ENCODE data around the gene DCTD.

DCTD gene

DNA sequence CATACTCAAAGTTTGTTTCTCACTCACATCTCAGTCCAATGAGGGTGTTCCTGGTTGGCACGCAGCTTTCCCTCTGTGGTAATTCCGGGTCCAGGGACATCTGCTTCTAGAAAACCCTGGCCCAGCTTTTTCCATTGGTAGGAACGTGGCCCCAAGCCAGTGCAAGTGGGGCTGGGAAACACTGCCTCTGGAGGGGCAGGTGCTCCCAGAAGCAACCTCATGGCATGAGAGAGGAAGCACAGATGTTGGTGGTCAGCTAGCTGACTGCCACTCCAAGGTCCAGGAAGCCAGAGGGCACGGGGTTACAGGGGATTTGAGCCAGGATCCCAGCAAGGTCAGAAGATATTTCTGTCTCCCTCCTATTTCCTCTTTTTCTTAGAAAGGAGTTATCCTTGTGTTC is 47.5 kb downstream of the DCTD start:
- DNase-seq = no peak

GRCh38 chr4:182866746-182867145 is 50.4 kb downstream of the DCTD start:
- no peak for DNase-seq

GRCh38 chr4:182863501-182863900 is 53.7 kb downstream of the DCTD start:
- DNase-seq = no peak

GRCh38 chr4:182862921-182863320 is 54.3 kb downstream of the DCTD start:
- no peak for DNase-seq

DNA sequence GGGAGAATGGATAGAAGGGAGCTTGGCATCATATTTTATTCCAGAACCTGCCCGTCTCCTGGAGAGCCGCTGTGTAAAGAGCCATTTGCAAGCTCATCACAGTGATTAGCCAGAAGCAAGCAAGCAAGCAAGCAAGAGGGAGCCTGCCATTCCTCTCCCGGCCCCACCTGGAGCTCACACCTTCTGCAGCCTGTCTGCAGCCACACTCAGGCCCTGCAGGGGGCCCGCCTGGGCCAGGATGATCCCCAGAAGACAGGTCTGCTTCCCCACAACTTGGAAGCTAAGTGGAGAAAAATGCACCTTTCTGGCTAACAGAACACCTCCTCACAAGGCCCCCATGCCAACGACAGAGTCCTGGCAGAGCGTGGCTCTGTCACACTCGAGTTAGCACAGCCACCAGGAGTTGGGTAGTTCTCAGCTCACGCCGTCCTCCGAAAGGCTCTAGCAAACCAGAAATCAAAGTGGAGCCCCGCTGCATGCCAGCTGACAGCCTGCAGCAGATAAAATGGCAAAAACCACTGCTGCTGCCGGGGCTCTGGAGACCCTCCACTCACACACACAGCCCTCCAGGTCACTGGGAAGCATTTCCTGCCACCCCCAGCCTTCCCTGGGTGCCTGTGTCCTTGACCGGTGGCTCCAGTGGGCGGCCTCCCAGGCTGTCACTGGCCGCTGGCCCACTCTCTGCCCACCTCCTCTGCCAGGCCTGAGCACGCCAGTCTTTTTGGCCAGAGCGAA is 54.9 kb downstream of the DCTD start:
- no peak for DNase-seq

DNA sequence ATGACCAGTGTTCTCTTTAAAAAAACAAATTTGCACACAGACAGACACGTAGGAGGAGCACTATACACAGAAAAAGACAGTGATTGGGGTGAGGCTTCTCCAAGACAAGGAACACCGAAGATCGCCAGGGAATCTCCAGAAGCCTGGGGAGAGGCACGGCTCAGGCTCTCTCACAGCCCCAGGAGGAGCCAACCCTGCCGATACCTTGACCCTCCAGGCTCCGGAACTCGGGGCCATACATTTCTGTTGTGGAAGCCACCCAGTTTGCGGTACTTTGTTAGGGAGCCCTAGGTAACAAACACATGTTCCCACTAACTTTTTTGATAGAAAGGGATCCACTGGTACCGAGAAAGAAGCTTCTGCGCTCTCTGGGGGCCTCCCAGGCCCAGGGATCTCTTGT is 55.8 kb downstream of the DCTD start:
- no peak for DNase-seq

DNA sequence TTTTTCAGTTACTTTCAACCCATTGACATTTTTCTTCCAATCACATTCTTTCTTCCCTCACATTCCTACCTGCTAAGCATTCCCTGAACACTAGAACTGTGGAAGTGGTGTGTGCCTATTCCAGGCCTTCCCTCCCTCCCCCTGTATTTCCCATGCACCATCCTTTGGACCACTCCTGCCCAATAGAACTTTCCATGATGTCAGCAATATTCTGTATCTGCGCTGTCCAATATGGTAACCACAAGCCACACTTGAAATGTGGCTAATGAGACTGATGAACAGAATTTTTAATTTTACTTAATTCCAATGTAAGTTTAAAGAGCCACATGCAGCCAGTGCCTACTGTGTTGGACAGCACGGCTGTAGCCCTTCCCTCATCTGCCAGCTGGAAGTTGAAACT is 57.5 kb downstream of the DCTD start:
- no peak for DNase-seq

GRCh38 chr4:182858711-182859110 is 58.5 kb downstream of the DCTD start:
- DNase-seq = no peak

- no peak for DNase-seq
These were observed 60.3 kb downstream of the DCTD start for GRCh38 chr4:182856862-182857261.

DNA sequence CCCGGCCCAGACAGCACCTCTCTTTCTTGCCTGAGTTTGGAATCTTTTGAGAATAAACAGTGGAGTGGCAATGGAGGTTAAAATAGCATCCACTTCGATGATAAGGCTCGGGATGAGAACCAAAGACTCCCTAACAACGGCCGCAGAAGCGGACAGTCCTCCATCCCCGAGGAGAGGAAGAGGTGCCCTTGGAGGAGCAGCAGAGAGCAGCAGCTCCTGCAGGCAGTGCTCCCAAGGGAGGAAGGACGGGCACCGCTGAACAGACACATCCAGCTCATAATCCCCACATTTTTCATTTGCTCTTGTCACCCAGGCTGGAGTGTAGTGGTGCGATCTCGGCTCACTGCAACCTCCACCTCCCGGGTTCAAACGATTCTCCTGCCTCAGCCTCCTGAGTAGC is 61.3 kb downstream of the DCTD start:
- DNase-seq = no peak

DNA sequence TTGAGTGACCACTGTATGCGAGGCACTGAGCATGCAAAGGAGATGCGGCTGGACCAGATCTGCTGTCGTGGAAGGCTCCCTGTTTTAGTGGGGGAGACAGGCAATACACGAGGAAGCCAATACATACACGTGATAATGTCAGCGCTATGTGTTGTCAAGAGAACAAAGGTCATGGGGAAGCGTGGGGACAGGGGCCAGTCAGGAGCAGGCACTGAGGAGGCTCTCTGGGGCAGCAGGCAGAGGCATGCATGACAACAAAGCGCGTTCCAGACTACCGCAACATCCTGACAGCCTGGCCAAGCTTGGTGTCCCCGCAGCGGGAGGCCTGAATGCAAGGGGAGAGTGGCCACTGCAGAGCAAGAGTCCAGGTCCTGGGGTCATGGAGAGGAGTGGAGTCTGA is 61.9 kb downstream of the DCTD start:
- DNase-seq = no peak

DNA sequence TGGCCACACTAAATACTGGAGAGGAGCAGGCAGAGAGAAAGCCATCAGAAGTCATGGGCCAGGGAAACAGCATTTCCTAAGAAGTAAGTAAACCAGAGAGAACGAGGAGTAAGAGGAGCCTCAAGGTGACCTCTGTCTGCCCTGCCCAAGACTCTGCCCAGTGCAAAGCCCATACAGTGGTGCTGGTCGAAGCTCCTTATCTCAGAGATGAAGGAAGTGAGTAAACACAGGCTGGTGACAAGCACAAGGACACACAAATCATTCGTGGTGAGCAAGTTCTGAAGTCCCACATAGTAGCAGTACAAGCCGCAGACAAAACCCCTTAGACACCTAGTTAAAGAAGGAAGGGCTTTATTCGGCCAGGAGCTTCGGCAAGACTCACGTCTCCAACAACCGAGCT is 62.7 kb downstream of the DCTD start:
- no peak for DNase-seq

DNA sequence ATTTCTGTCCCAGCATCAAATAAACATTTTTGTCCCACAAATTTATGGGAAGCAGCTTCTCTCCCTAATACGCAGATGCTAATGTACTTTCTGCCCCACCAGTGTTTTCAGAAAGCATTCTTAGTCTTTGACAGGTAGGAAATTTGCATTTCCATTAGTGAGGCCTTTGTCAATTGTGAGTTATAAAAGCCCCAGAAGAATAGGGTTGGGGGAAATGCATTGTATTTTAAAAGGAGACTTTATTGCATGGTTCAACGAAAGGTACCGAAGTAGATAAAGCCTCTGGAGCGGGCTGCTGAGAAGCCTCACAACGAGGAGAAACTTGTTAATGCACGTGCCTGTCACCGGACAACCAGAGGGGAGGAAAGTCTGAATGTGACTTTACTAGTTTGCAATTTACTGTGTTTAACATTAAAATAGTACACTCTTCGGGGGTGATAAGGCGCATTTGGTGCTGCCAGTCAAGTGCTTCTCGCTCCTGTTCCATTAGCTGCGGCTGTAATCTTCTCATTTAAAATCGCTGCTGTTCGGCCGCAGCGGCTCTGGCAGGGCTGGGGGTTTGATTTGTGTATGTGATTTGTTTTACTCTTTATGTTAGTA is 63.4 kb downstream of the DCTD start:
- DNase-seq = no peak

DNA sequence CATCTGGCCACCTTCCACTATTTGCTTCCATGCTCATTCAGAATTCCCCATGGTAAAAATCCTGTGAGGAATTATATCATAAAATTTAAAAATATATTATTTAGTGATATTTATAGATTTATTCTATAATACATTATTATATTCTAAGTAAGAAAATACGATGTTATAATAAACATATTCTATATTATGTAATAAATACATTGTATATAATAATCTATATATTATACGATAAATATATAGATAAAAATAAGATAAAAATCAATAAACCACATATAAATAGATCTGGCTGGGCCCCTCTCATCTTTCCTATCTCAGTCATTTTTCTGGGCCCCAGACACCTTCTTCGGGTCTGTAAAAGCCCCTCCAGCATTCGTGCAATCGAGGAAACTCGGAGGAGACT is 68.5 kb downstream of the DCTD start:
- no peak for DNase-seq

DNA sequence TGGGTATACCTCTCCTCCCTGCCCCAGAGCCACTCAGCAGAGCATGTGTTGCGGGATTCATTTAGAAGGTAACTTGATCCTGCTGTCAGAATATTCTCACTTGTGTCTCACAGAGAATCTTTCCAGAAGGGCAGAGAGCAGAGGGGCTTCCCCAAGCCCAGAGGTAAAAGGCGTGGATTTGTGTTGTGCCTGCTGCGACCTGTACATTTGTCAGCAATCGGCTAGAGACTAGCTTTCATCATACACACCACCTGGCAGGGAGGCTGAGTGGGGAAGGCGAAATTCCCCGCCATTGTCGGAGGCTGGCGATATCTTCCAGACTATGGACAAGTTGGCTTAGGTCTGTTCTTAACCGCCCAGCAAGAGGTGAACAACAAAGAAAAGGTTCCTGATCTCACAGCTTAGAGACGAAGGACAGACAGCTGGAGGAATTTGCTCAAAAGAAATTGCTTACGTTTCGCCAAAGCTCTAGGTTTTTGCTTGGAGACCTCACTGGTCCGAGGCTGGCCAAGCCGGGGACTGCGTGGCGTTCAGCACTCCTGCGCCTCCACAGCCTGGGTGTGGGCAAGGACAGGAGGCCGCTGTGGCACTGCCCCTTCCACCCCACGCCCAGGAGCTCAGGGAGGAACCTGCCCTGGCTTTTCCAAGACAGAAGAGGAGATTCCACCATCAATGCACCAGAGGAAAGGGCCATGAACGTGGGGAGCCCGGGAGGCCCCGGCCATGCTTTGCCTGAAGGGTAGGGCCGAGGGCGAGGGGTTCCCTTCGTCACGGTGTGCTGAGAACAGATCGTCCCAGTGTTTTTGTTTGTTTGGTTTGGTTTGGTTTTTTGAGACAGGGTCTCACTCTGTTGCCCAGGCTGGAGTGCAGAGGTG is 69.4 kb downstream of the DCTD start:
- DNase-seq = no peak

GRCh38 chr4:182846036-182846435 is 71.2 kb downstream of the DCTD start:
- no peak for DNase-seq

- DNase-seq = no peak
These were observed 71.6 kb downstream of the DCTD start for GRCh38 chr4:182845618-182846017.

GRCh38 chr4:182843808-182844325 is 73.3 kb downstream of the DCTD start:
- DNase-seq = no peak

DNA sequence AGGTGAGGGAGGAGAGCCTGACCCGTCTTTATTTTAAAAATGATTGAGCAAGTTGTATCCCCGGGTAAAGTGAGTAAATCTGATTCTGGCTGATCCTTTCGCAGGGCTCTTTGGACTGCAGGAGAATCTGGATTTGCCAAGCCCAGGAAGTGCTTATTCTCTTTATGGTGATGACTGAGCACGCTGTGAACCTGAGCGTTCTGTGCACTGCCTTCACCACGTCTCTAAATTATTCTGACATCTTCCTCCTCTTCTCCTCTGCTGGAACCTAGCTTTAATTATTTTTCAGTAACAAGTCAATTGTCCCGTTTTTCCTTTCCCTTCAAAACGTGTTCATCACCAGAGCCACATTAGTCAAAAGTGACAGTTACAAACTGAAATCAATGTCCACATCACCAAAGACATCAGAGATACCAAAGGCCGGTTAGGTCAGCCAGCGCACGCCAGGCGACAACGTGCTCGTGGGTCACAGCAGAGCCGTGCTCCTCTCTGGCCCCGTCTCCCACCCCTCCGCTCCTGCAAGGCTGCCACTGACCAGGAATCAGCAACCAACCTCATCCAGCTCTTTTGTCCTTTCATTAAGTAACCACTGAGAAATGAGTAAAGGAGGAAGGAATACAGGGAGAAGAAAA is 74.3 kb downstream of the DCTD start:
- no peak for DNase-seq

DNA sequence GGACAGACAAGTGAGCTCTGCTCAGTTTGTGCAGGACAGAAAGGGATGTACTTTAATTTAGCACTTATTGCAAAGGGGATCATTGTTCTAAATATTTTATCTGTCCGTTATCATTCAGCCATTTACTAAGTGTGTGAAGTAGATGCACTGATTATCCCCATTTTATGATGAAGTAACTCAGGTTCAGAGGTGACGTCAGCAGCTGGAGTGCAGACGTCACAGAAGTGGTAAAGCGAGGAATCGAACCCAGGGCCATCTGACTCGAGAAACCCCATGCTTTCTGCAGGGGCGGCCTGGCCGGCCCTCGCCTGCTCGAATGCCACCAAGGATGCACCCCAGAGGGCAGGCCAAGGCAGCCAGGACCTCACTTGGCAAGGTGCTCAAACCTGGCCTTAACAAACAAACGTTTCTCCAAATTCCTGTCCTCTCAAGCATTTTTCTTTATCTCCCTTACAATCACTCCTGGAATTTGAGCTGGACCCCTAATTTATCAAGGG is 75.0 kb downstream of the DCTD start:
- no peak for DNase-seq

DNA sequence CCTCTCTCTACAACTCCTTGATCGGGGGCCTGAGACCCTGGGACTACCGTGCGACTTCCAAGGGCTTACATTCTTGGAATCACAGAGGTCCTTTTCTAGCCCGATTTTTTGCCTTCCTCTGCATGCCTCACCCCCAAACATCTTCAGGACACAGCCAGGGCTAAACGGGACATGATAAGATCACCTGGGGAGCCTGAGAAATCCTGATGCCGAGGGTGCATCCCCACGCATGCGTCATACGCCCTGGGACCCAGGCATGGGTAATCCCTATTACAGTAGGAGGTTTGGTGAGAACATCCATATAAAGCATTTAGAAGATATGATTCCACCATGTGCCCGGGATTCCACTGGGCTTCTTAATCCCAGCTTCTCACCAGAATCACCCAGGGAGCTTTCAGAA is 77.1 kb downstream of the DCTD start:
- DNase-seq = no peak
